ENCODE data around the gene CLCN7. TPM values are rescaled to one million over a fixed set of nuclear protein-coding genes. Genes with fewer than 3 reads are reported as not detected.

Gene CLCN7
- total RNA-seq: 100 to 1,000 TPM in 1 of 2 donors, 10 to 100 TPM in 1; 51.9 to 108 TPM

GRCh38 chr16:1474796-1475551 is at the start of gene CLCN7:
Gene CLCN7, minus strand, starts transcription at chr16:1475028. Its CDS starts 54 bp downstream, at chr16:1474974.
- Histone ChIP-seq H3K27ac (peak within 1 kb of the TSS; percentile 81 to 86), H3K4me1 (replicated peaks) (peaks cover 7% of the 10 kb centered on the region), H3K36me3 (no peaks in the 10 kb centered on the region), H3K9me3 (no peaks in the 10 kb centered on the region), H3K4me3 (peak within 1 kb of the TSS; percentile 90 to 99), H3K27me3 (replicated peaks; ENCODE audit: insufficient read depth) (no peaks in the 10 kb centered on the region)
- peak; percentile 90 for DNase-seq (ENCODE audit: low spot score)
- intact Hi-C loops (cut with DNase I): loop anchor here (5.0 kb wide), 1 partner anchor 137 kb away; the partner anchor contains the start of genes CRAMP1 and IFT140
- WGBS: 3% methylated on average over 61 of the region's 99 CpGs
- peak in 1 of 4 experiments; percentile 7 for TF ChIP-seq CTCF (IDR thresholded peaks at IDR 0.05)
- TF ChIP-seq POLR2A (IDR thresholded peaks at IDR 0.05): peak; percentile 78
- TF ChIP-seq POLR2AphosphoS5 (IDR thresholded peaks at IDR 0.05): peak; percentile 92

GRCh38 chr16:1524366-1524765 is 49.5 kb upstream of the CLCN7 start:
- no peaks in the 10 kb centered on the region for H3K27me3 ChIP-seq (replicated peaks; ENCODE audit: insufficient read depth)
- H3K27ac ChIP-seq: no peak overlapping the region
- no peaks in the 10 kb centered on the region for H3K4me1 ChIP-seq (replicated peaks)
- no peak overlapping the region for H3K4me3 ChIP-seq
- intact Hi-C loops (cut with DNase I): no loop called here
- TF ChIP-seq POLR2AphosphoS5 (IDR thresholded peaks at IDR 0.05): no peak
- no peak for TF ChIP-seq POLR2A (IDR thresholded peaks at IDR 0.05)
- TF ChIP-seq CTCF (IDR thresholded peaks at IDR 0.05): no peak
- H3K9me3 ChIP-seq: no peaks in the 10 kb centered on the region
- DNase-seq (ENCODE audit: low spot score): no peak
- WGBS: 92% methylated on average over 26 of the region's 26 CpGs
- H3K36me3 ChIP-seq: peaks cover 0 to 10% of the 10 kb centered on the region in 2 donors

GRCh38 chr16:1523581-1524245 is 48.9 kb upstream of the CLCN7 start:
- no peak for DNase-seq (ENCODE audit: low spot score)
- no peak for TF ChIP-seq POLR2AphosphoS5 (IDR thresholded peaks at IDR 0.05)
- no peak for TF ChIP-seq POLR2A (IDR thresholded peaks at IDR 0.05)
- TF ChIP-seq CTCF (IDR thresholded peaks at IDR 0.05): no peak
- H3K4me1 ChIP-seq (replicated peaks): no peaks in the 10 kb centered on the region
- no peaks in the 10 kb centered on the region for H3K9me3 ChIP-seq
- no peak overlapping the region for H3K4me3 ChIP-seq
- WGBS: 88% methylated on average over 26 of the region's 30 CpGs
- no peak overlapping the region for H3K27ac ChIP-seq
- intact Hi-C loops (cut with DNase I): no loop called here
- no peaks in the 10 kb centered on the region for H3K27me3 ChIP-seq (replicated peaks; ENCODE audit: insufficient read depth)
- peaks cover 0 to 10% of the 10 kb centered on the region in 2 donors for H3K36me3 ChIP-seq

- peaks cover 0 to 10% of the 10 kb centered on the region in 2 donors for H3K36me3 ChIP-seq
- 92% methylated on average over 19 of the region's 19 CpGs for WGBS
- TF ChIP-seq CTCF (IDR thresholded peaks at IDR 0.05): no peak
- no peak for TF ChIP-seq POLR2AphosphoS5 (IDR thresholded peaks at IDR 0.05)
- TF ChIP-seq POLR2A (IDR thresholded peaks at IDR 0.05): no peak
These were observed 45.6 kb upstream of the CLCN7 start for GRCh38 chr16:1520461-1520860.

More at GRCh38 chr16:1520461-1520860, 45.6 kb upstream of the CLCN7 start:
- Histone ChIP-seq H3K9me3 (no peaks in the 10 kb centered on the region), H3K4me3 (no peak overlapping the region), H3K4me1 (replicated peaks) (no peaks in the 10 kb centered on the region), H3K27ac (no peak overlapping the region), H3K27me3 (replicated peaks; ENCODE audit: insufficient read depth) (no peaks in the 10 kb centered on the region)
- intact Hi-C loops (cut with DNase I): no loop called here
- DNase-seq (ENCODE audit: low spot score): no peak

All from prostate gland (tissue), 2 donors.